SK-N-SH (cell line): ENCODE results near the gene ADAMTS14. TPM values are rescaled to one million over a fixed set of nuclear protein-coding genes. Genes with fewer than 3 reads are reported as not detected.
A peak's percentile ranks its signal among the peaks of the same experiment; 100 is the strongest.

Experiments used
- CTCF ChIA-PET: fragments of 300-600, 350-600 bp; formaldehyde crosslinking; extraction: SDS; loops from one replicate; lab custom pipeline; 2021; lab: Yijun Ruan, JAX
- POLR2A ChIA-PET: fragments of 350-600 bp; sonication (Branson Sonifier 250); formaldehyde crosslinking; extraction: SDS; loops from one replicate; lab custom pipeline; 2020; ENCODE audit warnings: antibody characterized with exemption, inconsistent platforms; lab: Yijun Ruan, JAX
- DNase-seq: peaks from one replicate; pipeline ENCODE4 v3.0.0; 2012
- H2AFZ ChIP-seq: fragments of 200-600 bp; sonication (generic); 2 replicates; pipeline ENCODE4 v1.8.1; 2016; ENCODE audit warnings: antibody characterized with exemption, mild to moderate bottlenecking, low read depth
- H3F3A ChIP-seq: fragments of 200-600 bp; sonication (generic); replicated peaks from 2 replicates; pipeline ENCODE3; 2016; ENCODE audit warnings: antibody characterized with exemption, mild to moderate bottlenecking; ENCODE audit not compliant: insufficient read depth
- H3K27ac ChIP-seq, 2 experiments: fragments of 200-500 bp in 1 of 2; fragments of 200-600 bp in 1 of 2; sonication (Bioruptor generic) in 1 of 2; sonication (generic), shearing (Covaris generic) in 1 of 2; 2 replicates each; pipeline versions ENCODE4 v1.5.1 to v1.6.1; 2014 to 2016; ENCODE audit warnings: low read depth in 2 of 2, inconsistent platforms in 1 of 2, low read length in 1 of 2, mild to moderate bottlenecking in 1 of 2, mixed read lengths in 1 of 2
- H3K27me3 ChIP-seq: fragments of 200-600 bp; sonication (generic), shearing (Covaris generic); 2 replicates; pipeline ENCODE4 v1.6.1; 2016; ENCODE audit warnings: mixed run types; ENCODE audit not compliant: insufficient read depth
- H3K36me3 ChIP-seq, 2 experiments: fragments of 200-500 bp in 1 of 2; fragments of 200-600 bp in 1 of 2; sonication (Bioruptor generic) in 1 of 2; sonication (generic) in 1 of 2; replicated peaks in 1 of 2; 2 replicates each; pipeline versions ENCODE3 to v1.5.1; 2014 to 2016; ENCODE audit warnings: low read length in 1 of 2, mild to moderate bottlenecking in 1 of 2; ENCODE audit not compliant: insufficient read depth in 2 of 2, control insufficient read depth in 1 of 2
- H3K4me1 ChIP-seq, 2 experiments: fragments of 200-500 bp in 1 of 2; fragments of 200-600 bp in 1 of 2; sonication (Bioruptor generic) in 1 of 2; sonication (generic), shearing (Covaris generic) in 1 of 2; 2 replicates each; pipeline versions ENCODE4 v1.5.1 to v1.6.1; 2014 to 2016; ENCODE audit warnings: low read depth in 1 of 2, low read length in 1 of 2, mixed run types in 1 of 2; ENCODE audit not compliant: insufficient read depth in 2 of 2, control insufficient read depth in 1 of 2
- H3K4me2 ChIP-seq: fragments of 200-600 bp; sonication (generic), shearing (Covaris generic); 2 replicates; pipeline ENCODE4 v1.6.1; 2017; ENCODE audit warnings: mixed run types
- H3K4me3 ChIP-seq, 2 experiments: fragments of 200-500 bp in 1 of 2; fragments of 200-600 bp in 1 of 2; sonication (Bioruptor generic) in 1 of 2; sonication (generic), shearing (Covaris generic) in 1 of 2; 2 replicates each; pipeline versions ENCODE4 v1.5.1 to v1.8.1; 2014 to 2016; ENCODE audit warnings: low read depth in 2 of 2, inconsistent platforms in 1 of 2, low read length in 1 of 2, mild to moderate bottlenecking in 1 of 2, mixed read lengths in 1 of 2, moderate library complexity in 1 of 2
- H3K79me2 ChIP-seq: fragments of 200-600 bp; sonication (generic); 2 replicates; pipeline ENCODE4 v1.8.1; 2017; ENCODE audit warnings: mild to moderate bottlenecking; ENCODE audit not compliant: insufficient read depth
- H3K9ac ChIP-seq: fragments of 200-600 bp; sonication (generic); 2 replicates; pipeline ENCODE4 v1.6.1; 2017; ENCODE audit warnings: mixed run types
- H3K9me2 ChIP-seq: fragments of 200-600 bp; sonication (generic); 2 replicates; pipeline ENCODE4 v1.6.1; 2017; ENCODE audit warnings: mixed run types
- H3K9me3 ChIP-seq: fragments of 200-600 bp; sonication (generic); 2 replicates; pipeline ENCODE4 v1.6.1; 2017; ENCODE audit warnings: mixed run types, mild to moderate bottlenecking, moderate library complexity
- H4K20me1 ChIP-seq: fragments of 200-600 bp; sonication (generic); 2 replicates; pipeline ENCODE4 v1.6.1; 2017; ENCODE audit warnings: mild to moderate bottlenecking, mixed run types; ENCODE audit not compliant: insufficient read depth
- CTCF ChIP-seq: fragments of 200-600 bp; sonication (generic); IDR thresholded peaks from 2 replicates; pipeline ENCODE4 v1.6.1; 2017; ENCODE audit warnings: antibody characterized with exemption, mild to moderate bottlenecking, moderate library complexity
- ELF1 ChIP-seq: IDR thresholded peaks from 2 replicates; pipeline ENCODE4 v1.4.0; 2012
- EP300 ChIP-seq, 2 experiments: IDR thresholded peaks; 2 replicates each; pipeline versions ENCODE4 v1.4.0 to v1.6.1; 2012; ENCODE audit warnings: borderline replicate concordance in 1 of 2, low read depth in 1 of 2, low read length in 1 of 2
- FOSL2 ChIP-seq: IDR thresholded peaks from 2 replicates; pipeline ENCODE4 v1.4.0; 2012; ENCODE audit warnings: low read depth, mild to moderate bottlenecking, moderate library complexity, borderline replicate concordance
- FOXJ3 ChIP-seq: sonication (generic); formaldehyde crosslinking; IDR thresholded peaks from 2 replicates; pipeline ENCODE4 v1.5.1; 2020; ENCODE audit warnings: mild to moderate bottlenecking, missing genetic modification reagents
- GABPA ChIP-seq: IDR thresholded peaks from 2 replicates; pipeline ENCODE4 v1.4.0; 2012; ENCODE audit warnings: low read depth, mild to moderate bottlenecking
- IRF3 ChIP-seq: fragments of 150-350 bp; IDR thresholded peaks from 2 replicates; pipeline ENCODE4 v1.6.1; 2016; ENCODE audit warnings: mild to moderate bottlenecking, low read depth, low read length
- MAX ChIP-seq: IDR thresholded peaks from 2 replicates; pipeline ENCODE4 v1.4.0; 2012; ENCODE audit warnings: low read depth
- MEF2A ChIP-seq: IDR thresholded peaks from 2 replicates; pipeline ENCODE4 v1.4.0; 2012; ENCODE audit warnings: low read depth, borderline replicate concordance
- MXI1 ChIP-seq: IDR thresholded peaks from 2 replicates; pipeline ENCODE4 v1.6.1; 2012; ENCODE audit warnings: mild to moderate bottlenecking, low read depth, low read length, improper control_type of control experiment
- NFIC ChIP-seq: IDR thresholded peaks from 2 replicates; pipeline ENCODE4 v1.4.0; 2012; ENCODE audit warnings: borderline replicate concordance
- PBX3 ChIP-seq: IDR thresholded peaks from 2 replicates; pipeline ENCODE4; 2012
- POLR2AphosphoS5 ChIP-seq: IDR thresholded peaks from 2 replicates; pipeline ENCODE4 v1.6.1; 2012; ENCODE audit warnings: low read depth, low read length
- SIN3A ChIP-seq: IDR thresholded peaks from 2 replicates; pipeline ENCODE4 v1.6.1; 2012; ENCODE audit warnings: low read depth, mild to moderate bottlenecking, low read length, moderate library complexity, borderline replicate concordance
- SMC3 ChIP-seq: IDR thresholded peaks from 2 replicates; pipeline ENCODE4 v1.6.1; 2012; ENCODE audit warnings: low read depth, low read length, improper control_type of control experiment
- TAF1 ChIP-seq: IDR thresholded peaks from 2 replicates; pipeline ENCODE4 v1.6.1; 2012; ENCODE audit warnings: low read depth, mild to moderate bottlenecking, low read length, moderate library complexity, borderline replicate concordance
- USF2 ChIP-seq: fragments of 150-350 bp; IDR thresholded peaks from 2 replicates; pipeline ENCODE4 v1.6.1; 2017; ENCODE audit warnings: antibody characterized with exemption, low read length, low read depth, borderline replicate concordance
- YY1 ChIP-seq: IDR thresholded peaks from 2 replicates; pipeline ENCODE4 v1.4.0; 2012; ENCODE audit warnings: low read depth, mild to moderate bottlenecking
- ZBTB33 ChIP-seq: IDR thresholded peaks from 2 replicates; pipeline ENCODE4 v1.4.0; 2012; ENCODE audit warnings: low read depth, borderline replicate concordance
- WGBS: methylation state at CpG from one replicate; pipeline ENCODE4 v1.1.6; 2017; ENCODE audit warnings: low lambda C conversion rate; 5-methylcytosine and 5-hydroxymethylcytosine counted together
- polyA plus RNA-seq, 3 experiments: library from polyadenylated mRNA; depleted of rRNA; stranded (reverse); fragments of >200 nt; gene quantifications; 2 replicates each; pipeline ENCODE4 v1.2.3, GENCODE V29; 2012

The ADAMTS14 gene
- polyA plus RNA-seq, 1 of the 3 experiments (the other 2 are of a cell fraction), result 1.1 TPM

- TF ChIP-seq IRF3 (no peak), SMC3 (no peak), FOSL2 (peak; percentile 79; the same call in 1 of the 2 replicates), GABPA (no peak), TAF1 (no peak), MEF2A (peak; percentile 25; the same call in 1 of the 2 replicates), PBX3 (peak; percentile 91), USF2 (no peak), CTCF (no peak), YY1 (no peak), ELF1 (no peak), POLR2AphosphoS5 (peak; percentile 40; the same call in 1 of the 2 replicates), FOXJ3 (no peak)
- TF ChIP-seq, all 33 proteins: peak for 12
Observed at GRCh38 chr10:70673043-70673928, 980 bp downstream of the ADAMTS14 start (continued).

GRCh38 chr10:70673929-70674559 lies 1.7 kb downstream of the ADAMTS14 start:
- Histone ChIP-seq H3K9me3 (no peaks in the 10 kb centered on the region), H3K4me1 (peaks cover 7 to 47% of the 10 kb centered on the region in 2 experiments; a peak in 3 of 4 replicates), H2AFZ (no peak overlapping the region), H3K79me2 (no peaks in the 10 kb centered on the region), H4K20me1 (no peaks in the 10 kb centered on the region), H3K27me3 (no peaks in the 10 kb centered on the region), H3K9ac (no peak overlapping the region), H3K9me2 (no peaks in the 10 kb centered on the region), H3F3A (peaks cover 12% of the 10 kb centered on the region), H3K27ac (peak overlapping the region in 1 of 2 experiments; percentile 49; a peak in 2 of 4 replicates), H3K36me3 (no peaks in the 10 kb centered on the region), H3K4me2 (peak overlapping the region; percentile 86; the same call in 1 of the 2 replicates), H3K4me3 (no peak overlapping the region)
- POLR2A ChIA-PET, result no interaction called here
- CTCF ChIA-PET, result interaction anchor here (0.7 to 1.8 kb wide), 3 partner anchors 10 to 124 kb away, joined by 4 read pairs; no protein-coding TSS in a partner anchor
- 77% methylated on average over 11 of the region's 11 CpGs for WGBS
- DNase-seq, result no peak
- TF ChIP-seq MAX (no peak), NFIC (no peak), EP300 (IDR thresholded peaks at IDR 0.05; ENCODE audit: borderline replicate concordance in 1 of 2, low read depth in 1 of 2, low read length in 1 of 2) (no peak), SIN3A (no peak), ZBTB33 (no peak), FOSL2 (no peak), CTCF (no peak), MXI1 (no peak), ELF1 (no peak)
